Kidney glomerular epithelial cell (primary cell): Measurements from ENCODE around the gene CUL9.

Experiments used
- DNase-seq: peaks from one replicate; lab custom pipeline; 2025; lab: John Stamatoyannopoulos, UW

The CUL9 gene

DNA sequence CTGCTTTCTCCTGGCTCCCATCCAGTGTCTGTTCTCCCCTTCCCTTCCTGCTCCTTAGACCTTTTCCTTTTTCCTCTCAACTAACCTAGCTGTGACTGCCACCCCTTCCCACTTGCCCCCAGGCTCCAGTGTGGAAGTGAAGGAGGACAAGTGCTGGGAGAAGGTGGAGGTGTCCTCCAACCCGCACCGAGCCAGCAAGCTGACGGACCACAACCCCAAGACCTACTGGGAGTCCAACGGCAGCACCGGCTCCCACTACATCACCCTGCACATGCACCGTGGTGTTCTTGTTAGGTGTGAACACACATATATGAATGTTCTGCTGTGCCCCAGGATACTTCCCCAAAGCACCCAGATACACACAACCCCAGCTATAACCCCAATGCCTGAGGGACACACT is 18.5 kb downstream of the CUL9 start:
- DNase-seq: no peak

DNA sequence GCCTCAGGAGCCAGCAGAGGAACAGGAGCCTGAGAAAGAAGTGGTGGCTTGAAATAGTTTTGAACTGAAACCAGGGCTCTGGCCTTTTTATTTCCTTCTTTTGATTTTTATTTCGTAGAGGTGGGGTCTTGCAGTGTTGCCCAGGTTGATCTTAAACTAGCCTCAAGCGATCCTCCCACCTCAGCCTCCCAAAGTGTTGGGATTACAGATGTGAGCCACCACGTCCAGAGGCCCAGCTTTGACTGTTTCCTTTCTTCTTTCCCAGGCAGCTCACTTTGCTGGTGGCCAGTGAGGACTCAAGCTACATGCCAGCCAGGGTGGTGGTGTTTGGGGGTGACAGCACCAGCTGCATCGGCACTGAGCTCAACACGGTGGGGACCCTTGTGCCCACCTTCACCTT is 20.5 kb downstream of the CUL9 start:
- DNase-seq: no peak

DNA sequence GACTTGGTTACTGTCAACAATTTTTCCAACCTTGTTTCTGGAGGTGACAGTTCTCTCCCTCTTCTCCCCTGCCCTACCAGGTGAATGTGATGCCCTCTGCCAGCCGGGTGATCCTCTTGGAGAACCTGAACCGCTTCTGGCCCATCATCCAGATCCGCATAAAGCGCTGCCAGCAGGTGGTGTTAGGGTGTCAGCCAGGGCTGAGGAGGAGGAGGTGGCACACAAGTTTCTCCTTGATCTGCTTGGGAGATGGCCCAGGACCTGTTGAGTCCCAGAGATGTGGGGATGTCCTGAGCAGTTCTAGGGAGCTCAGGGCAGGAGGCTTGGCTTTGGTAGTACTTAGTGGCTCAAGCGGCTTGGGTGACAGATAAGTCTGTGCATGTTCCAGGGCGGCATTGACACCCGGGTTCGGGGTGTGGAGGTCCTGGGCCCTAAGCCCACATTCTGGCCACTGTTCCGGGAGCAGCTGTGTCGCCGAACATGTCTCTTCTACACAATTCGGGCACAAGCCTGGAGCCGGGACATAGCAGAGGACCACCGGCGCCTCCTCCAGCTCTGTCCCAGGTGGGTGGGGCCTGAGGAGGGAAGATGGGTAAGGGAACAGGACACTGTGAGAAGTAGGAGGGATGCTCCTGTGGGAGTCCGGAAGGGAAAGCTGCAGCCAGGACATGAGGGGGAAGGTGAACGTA is 21.2 kb downstream of the CUL9 start:
- DNase-seq: no peak

DNA sequence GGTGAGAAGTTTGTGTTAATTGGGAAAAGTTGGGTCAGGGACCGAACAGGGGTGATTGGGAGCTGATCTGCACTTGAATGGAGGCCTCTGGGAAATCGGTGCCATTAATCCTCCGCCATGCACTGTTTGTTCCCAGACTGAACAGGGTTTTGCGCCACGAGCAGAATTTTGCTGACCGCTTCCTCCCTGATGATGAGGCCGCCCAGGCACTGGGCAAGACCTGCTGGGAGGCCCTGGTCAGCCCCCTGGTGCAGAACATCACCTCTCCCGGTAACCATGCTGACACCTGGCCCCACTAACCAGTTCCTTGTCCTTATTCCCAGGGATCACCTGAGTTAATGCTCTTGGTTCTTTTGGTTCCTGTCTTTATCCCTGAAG is 21.7 kb downstream of the CUL9 start:
- no peak for DNase-seq

DNA sequence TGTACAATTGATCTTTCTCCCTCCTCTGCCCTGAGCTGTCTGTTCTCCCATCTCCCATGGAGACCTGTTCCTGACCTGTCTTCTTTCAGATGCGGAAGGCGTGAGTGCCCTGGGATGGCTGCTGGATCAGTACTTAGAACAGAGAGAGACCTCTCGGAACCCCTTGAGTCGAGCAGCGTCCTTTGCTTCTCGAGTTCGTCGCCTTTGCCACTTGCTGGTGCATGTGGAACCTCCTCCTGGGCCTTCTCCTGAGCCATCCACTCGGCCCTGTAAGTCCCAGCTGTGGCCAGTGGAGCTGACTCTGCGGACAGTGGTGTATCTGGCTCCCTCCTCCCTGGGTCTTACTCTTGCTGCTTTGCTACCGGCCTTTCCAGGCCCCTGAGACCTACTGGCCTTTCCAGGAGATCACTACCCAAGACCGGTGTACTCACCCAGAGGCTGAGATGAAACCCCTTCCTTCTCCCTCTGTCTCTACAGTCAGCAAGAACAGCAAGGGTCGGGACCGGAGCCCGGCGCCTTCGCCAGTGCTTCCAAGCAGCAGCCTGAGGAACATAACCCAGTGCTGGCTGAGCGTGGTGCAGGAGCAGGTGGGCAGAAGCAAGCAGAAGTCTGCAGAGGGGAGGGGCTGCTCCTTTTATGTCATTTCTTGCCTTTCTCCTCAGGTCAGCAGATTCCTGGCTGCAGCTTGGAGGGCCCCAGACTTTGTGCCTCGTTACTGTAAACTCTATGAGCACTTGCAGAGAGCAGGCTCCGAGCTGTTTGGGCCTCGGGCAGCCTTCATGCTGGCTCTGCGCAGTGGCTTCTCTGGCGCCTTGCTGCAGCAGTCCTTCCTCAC is 22.5 kb downstream of the CUL9 start:
- DNase-seq: no peak

DNA sequence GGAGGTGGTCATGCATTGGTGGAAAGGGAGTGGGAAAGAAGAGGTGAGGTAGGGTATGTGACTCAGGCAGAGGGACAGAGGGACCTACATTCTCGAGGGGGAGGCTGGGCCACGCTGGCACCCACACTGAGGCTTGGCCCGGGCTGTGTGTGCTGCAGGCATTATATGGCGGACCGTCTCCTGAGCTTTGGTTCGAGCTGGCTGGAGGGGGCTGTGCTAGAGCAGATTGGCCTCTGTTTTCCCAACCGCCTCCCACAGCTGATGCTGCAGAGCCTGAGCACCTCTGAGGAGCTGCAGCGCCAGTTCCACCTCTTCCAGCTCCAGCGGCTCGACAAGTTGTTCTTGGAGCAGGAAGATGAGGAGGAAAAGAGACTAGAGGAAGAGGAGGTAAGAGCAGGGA is 23.9 kb downstream of the CUL9 start:
- DNase-seq: no peak

DNA sequence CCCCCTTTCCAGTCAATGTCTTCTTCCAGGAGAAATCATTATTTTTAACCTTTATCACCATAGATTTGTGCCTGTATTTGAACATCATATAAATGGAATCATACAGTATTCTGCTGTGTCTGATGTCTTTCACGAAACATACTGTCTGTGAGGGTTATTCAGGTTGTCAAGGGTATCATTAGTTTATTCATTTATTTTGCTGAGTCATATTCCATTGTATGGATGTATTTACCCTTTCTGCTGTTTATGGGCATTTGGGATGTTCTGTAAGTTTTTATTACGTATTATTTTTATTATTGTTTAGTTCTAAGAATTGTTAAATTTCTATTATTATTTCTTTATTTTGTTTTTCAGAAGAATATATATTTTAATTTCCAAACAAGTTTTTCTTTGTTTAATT is 25.3 kb downstream of the CUL9 start:
- no peak for DNase-seq

DNA sequence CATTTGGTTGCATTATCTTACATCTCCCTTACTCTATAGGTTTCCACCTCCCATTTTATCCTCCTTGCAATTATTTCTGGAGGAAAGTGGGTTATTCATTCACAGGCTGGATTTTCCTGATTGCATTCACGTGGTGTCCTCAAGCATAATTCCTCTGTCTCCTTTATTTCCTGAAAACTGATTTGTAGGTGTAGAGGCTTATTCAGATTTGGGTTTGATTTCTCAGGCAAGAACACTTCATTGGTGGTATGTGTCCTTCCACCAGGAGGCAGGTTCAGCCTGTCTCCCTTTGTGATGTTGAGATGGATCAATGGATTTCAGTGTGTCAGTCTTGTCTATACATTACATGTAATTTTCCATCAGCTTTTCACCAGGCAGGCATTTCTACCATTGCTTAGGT is 30.0 kb downstream of the CUL9 start:
- DNase-seq: peak; percentile 1

DNA sequence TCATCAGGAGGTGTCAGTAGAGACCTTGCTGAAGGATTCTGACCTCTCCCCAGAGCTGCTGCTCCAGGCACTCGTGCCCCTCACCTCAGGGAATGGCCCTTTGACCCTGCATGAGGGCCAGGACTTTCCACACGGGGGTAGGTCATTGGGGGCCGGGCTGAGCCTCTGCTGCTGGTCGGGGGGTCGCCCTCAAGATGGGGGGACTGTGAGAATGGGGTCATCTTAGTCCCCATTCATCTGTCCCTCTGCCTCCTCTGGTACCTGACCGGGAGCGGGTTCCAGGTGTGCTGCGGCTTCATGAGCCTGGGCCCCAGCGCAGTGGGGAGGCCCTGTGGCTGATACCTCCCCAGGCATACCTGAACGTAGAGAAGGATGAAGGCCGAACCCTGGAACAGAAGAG is 31.4 kb downstream of the CUL9 start:
- DNase-seq: no peak

DNA sequence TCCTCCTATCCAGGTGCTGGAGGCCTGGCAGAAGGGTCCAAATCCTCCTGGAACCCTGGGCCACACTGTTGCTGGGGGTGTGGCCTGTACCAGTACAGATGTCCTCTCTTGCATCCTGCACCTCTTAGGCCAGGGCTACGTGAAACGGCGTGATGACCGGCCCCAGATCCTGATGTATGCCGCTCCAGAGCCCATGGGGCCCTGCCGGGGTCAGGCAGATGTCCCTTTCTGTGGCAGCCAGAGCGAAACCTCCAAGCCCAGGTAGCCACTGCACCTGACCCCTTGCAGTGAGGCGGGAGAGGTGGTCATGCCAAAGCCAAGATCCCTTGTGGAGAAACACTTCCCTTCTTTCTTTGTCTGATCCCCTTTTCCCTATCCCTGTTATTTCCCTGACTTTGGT is 33.1 kb downstream of the CUL9 start:
- DNase-seq: no peak

DNA sequence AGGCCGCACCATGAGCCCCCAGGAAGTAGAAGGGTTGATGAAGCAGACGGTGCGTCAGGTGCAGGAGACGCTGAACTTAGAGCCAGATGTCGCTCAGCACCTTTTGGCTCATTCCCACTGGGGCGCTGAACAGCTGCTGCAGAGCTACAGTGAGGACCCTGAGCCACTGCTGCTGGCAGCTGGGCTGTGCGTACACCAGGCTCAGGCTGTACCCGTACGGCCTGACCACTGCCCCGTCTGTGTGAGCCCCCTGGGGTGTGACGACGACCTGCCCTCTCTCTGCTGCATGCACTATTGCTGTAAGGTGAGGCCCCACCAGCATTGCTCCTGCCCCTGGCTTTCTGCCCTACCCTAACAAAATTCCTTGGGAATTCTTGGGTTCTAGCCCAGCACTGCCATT is 34.2 kb downstream of the CUL9 start:
- no peak for DNase-seq

DNA sequence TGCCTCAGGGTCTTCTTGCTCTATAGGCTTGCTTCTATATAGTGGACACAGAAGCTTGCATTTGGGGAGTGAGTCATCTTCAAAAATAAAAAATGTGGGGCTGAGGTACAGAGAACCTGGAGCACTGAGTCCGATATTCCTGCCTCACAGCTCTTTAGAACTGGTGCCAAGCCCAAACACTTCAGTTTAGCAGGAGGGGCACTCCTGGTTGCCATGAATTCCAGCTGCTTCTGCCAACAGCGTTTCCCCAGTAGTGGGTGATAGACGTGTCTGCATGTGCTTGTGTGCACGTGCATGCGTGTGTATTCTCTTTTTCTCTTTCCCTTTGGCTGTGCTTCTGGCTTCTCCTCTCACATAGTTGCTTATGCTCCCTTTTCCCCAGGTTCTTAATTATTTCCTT is 35.4 kb downstream of the CUL9 start:
- no peak for DNase-seq

DNA sequence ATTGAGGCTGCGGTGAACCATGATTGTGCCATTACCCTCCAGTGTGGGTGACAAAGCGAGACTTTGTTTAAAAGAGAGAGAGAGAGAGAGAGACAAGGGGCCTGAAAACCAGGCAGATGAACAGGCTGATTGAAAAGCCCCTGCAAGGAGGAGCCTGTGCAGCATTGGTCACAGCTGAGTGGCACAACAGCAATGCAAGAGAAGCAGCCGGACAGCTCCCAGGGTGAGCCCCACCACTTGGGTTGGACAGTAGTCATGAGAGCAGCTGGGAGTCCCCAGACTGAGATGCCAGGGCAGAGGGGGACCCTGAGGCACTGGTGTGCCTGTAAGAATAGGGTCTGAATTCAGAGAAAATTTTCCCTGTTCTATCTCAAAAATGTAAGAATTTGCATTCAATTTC is 37.1 kb downstream of the CUL9 start:
- no peak for DNase-seq

DNA sequence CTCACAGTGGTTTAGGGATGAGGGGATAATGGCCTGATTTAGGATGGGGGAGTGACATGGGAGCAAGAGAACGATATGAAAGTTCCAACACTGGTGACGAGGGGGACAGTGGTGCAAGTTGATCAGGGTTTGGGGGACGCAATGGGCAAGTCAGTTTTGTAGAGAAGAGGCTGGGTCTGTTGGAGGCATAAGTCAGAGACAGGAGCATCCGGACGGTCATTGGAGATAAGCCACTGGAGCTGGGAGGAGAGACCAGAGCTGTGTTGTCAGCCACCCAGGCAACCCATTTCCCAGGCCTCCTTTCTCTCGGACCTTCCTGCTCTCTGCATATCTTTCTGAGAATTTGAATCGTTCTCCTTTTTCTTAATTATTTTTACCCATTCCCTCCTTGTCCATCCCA is 37.8 kb downstream of the CUL9 start:
- no peak for DNase-seq

DNA sequence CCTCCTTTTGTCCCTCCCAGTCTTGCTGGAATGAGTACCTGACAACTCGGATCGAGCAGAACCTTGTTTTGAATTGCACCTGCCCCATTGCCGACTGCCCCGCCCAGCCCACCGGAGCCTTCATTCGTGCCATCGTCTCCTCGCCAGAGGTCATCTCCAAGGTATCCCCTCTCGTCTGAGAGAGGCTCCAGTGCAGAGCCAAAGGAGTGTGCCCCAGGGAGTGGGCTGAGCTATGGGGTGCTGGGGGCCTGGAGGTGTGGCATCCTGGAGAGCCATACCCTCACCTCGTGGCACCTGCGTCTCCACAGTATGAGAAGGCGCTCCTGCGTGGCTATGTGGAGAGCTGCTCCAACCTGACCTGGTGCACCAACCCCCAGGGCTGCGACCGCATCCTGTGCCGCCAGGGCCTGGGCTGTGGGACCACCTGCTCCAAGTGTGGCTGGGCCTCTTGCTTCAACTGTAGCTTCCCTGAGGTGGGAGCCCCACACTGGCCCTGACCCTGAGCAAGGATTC is 38.5 kb downstream of the CUL9 start:
- DNase-seq: no peak

DNA sequence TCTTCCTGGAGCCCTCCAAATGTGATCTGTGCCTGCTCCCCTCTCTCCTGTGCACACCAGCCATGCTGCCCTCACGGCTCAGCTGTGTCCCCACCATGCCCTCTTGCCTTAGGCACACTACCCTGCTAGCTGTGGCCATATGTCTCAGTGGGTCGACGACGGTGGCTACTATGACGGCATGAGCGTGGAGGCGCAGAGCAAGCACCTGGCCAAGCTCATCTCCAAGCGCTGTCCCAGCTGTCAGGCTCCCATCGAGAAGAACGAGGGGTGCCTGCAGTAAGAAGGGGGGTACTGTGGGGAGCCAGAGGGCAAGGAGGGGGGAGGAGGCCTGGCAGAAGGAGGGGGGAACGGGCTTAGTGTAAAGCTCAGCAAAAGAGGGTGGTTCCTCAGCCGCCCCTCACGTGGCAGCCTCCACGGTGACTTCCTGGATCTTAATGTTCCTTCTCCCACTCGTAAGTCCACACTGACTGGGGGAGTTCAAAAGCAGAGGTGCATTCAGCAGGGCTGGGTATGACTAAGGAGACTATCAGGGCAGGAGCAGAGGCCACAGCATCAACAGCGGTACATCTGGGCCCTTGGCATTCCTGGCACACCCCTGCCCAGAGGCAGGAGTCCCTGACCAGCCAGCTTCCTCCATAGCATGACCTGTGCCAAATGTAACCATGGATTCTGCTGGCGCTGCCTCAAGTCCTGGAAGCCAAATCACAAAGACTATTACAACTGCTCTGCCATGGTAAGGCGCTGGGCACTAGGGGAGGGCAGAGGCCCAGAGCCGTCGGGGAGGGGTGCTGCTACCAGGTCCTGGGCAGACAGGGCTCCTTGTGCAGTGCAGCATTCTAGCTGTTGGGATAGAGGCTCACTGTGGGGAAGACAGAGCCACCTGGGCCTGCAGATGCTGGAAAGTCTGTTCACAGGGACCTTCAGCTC is 39.3 kb downstream of the CUL9 start:
- DNase-seq: no peak

DNA sequence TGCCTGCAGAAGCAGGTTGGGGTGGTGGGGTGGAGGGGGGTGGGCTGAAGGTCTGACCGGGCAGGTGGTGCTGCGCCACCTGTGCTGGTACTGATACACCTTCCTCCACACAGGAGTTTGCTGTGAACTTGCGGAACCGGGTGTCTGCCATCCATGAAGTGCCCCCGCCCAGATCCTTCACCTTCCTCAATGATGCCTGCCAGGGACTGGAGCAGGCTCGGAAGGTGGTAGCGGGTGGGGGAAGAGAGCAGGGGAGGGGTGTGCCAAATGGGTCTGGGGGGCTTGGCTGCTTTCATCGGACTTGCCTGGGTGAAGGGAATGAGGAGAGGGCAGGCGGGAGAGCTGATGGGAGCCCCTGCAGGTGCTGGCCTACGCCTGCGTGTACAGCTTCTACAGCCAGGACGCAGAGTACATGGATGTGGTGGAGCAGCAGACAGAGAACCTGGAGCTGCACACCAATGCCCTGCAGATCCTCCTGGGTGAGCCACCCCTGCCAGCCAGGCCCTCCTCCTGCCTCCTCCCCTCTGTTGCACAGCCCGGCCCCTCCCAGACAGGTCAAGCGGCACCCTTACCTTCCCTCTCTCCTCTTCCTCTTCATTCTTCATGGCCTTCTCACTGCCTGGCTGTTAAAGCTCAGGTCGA is 40.5 kb downstream of the CUL9 start:
- no peak for DNase-seq

DNA sequence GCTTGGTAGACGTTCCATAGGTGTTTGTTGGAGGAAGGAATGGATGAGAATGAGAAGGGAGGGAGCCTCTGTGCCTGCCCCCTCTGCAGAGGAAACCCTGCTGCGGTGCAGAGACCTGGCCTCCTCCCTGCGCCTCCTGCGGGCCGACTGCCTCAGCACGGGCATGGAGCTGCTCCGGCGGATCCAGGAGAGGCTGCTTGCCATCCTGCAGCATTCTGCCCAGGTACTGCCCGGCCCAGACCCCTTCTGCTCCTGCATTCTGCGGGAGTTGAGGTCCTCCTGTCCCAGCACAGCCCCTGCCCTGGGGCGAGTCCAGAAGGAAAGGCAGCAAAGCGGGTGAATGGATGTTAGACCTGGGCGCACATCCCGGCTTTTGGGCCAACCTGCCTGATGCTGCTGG is 41.2 kb downstream of the CUL9 start:
- no peak for DNase-seq

DNA sequence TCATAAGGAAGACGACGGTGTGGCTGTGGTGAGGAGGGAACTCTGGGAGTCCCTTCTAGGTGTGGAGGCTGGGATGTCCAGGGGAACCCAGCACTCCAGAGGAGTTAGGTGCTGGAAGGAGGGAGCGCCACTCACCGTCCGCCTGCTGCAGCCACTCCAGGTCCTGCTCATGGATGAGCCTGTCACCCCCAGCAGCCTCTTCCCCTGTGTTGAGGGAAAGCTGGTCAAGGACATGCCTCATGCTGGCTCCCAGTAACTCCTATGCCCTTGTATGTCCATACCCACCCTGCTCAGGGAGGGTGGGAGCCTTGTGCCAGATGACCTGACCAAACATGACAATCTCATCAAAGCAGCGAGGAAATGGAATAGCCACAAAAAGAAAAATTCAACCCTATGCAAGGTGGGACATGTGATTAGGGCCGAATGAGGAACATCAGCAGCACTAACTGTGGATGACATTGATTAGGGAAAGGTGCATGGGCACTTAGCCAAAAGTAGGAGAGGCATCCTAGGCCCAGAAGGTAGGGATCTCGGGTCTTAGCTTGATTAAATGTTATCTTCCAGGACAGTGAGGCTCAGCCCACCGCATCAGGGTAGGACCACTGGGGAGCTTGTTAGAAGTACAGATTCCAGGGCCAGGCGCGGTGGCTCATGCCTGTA is 44.3 kb downstream of the CUL9 start:
- no peak for DNase-seq

DNA sequence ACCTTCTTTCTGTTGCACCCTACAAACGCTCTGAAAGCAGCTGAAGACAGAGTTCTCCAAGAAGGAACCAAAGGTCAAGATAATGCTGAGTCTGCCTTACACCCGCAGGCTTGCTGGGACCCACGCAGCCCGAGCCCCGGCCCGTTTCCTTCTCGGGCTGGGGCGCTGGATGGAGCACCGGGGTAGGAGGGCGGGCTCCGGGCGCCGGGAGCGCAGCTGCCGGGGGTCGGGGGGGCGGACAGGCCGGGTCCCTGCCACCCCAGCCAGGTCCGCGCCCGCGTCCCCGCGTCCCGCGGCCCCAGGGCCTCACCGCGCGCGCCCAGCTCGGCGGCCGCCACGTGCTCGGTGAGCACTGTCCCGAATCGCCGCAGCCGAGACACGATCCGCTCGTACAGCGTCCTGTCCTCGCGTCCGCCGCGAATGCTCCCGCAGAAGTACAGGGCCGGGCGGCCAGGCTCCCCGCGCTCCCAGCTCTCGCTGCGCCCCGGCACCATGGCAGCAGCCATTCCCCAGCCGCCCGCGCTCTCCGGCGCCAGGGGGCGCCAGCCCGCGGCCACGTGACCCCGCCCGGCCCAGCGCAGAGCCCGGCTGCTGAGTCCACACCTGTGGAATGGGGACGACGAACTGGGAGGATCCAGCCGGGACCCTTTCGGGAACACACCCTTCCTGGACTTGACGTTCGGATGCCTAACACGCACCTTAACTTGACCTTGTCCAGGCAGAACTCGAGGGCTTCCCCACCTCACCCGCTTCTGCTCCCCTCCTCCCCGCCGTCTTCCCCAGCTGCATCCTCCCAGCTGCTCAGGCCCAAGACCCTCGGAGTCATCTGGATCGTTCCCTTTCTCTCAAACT is 47.2 kb downstream of the CUL9 start, which contains the start of gene DNPH1:
Gene DNPH1, minus strand, starts transcription at position 531 of the 852 bp plus-strand sequence. Its CDS starts 25 bp downstream, at position 506.
- DNase-seq: peak; percentile 43
